NCI-H2029 treated with DMSO at 0.1 percent for 48 hours (cell line): ENCODE data around the gene TSPY4.
"Not testable (repeated sequence)": the region's sequence is repeated elsewhere in the genome, so short reads cannot be mapped to it uniquely, and the experiment has no call there.

Experiments
- DNase-seq: peaks from one replicate; lab custom pipeline; 2025; lab: John Stamatoyannopoulos, UW

Gene TSPY4, protein sequence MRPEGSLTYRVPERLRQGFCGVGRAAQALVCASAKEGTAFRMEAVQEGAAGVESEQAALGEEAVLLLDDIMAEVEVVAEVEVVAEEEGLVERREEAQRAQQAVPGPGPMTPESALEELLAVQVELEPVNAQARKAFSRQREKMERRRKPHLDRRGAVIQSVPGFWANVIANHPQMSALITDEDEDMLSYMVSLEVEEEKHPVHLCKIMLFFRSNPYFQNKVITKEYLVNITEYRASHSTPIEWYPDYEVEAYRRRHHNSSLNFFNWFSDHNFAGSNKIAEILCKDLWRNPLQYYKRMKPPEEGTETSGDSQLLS

DNA sequence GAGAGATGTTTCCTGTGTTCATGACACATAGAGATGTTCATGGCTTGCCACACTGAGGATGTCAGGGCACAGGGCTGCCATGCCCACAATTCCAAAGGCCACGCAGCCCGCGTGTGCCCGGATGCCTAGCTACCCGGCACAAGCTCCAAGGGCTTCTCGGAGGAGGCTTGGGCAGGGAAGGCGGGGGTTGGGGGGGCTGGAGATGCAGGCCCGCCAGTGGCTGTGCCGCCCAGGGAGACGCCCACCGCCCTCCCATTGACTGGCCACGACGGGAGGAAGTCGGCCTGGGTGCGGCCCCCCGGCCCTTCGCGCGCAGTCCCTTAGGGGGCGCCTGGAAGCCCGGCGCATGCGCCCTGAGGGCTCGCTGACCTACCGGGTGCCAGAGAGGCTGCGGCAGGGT is at the start of gene TSPY4:
Gene TSPY4, plus strand, starts transcription at position 301 of the 400 bp plus-strand sequence. Its CDS starts 46 bp downstream, at position 347.
- DNase-seq, result not testable (repeated sequence)

DNA sequence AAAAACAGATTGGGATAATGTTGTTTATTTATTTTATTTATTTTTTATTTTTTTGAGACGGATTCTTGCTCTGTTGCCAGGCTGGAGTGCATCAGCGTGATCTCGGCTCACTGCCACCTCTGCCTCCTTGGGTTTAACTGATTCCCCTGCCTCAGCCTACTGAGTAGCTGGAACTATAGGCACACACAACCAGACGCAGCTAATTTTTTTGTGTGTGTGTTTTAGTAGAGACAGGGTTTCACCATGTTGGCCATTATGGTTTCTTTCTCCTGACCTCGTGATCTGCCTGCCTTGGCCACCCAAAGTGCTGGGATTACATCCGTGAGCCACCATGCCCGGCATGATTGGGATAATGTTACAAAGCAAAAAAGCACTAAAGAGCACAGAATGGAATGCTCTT is 16.3 kb upstream of the TSPY4 start:
- DNase-seq, result no peak

DNA sequence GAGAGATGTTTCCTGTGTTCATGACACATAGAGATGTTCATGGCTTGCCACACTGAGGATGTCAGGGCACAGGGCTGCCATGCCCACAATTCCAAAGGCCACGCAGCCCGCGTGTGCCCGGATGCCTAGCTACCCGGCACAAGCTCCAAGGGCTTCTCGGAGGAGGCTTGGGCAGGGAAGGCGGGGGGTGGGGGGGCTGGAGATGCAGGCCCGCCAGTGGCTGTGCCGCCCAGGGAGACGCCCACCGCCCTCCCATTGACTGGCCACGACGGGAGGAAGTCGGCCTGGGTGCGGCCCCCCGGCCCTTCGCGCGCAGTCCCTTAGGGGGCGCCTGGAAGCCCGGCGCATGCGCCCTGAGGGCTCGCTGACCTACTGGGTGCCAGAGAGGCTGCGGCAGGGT is 20.2 kb downstream of the TSPY4 start, which contains the start of gene TSPY8:
Gene TSPY8, plus strand, starts transcription at position 301 of the 400 bp plus-strand sequence. Its CDS starts 46 bp downstream, at position 347.
- DNase-seq, result not testable (repeated sequence)
